Activated CD4-positive, alpha-beta T cell treated with anti-CD3 and anti-CD28 coated beads for 4 hours (primary cell): Measurements from ENCODE around the gene DDX42.

ENCODE experiments used
- DNase-seq, 2 donors: peaks; one replicate each; pipeline ENCODE4 v3.0.0-alpha.2; 2020

The DDX42 gene

GRCh38 chr17:63823659-63824331 is 49.8 kb downstream of the DDX42 start:
- DNase-seq, result no peak

DNA sequence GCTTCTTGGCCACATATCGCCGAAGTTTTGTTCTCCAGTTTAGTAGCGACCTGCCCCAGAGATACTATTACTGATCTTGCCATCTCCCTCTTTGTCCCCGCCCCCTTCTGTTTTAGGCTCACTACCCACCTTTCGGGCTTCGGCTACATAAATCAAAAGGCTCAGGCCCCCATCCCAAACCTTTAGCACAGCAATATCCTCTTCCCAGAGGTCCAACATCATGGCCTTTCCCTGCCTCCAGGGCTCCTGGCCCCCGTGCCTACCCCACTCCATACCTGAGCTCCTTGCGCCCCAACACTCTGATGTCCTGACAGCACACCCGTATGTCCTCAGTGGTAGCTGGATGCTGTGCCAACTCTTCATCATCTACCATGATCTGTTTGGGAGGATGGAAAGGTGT is 50.4 kb downstream of the DDX42 start:
- DNase-seq, result no peak

- no peak for DNase-seq
Measured at GRCh38 chr17:63826468-63827001, 52.6 kb downstream of the DDX42 start.

GRCh38 chr17:63827002-63827800 is 53.2 kb downstream of the DDX42 start, which contains the start of the genes FTSJ3 and PSMC5:
FTSJ3 (minus strand) TSS chr17:63827663; CDS start chr17:63826902, 761 bp downstream.
PSMC5 (plus strand) TSS chr17:63827431; CDS start chr17:63827491, 60 bp downstream.
- DNase-seq, result peak; percentile 92 to 96

GRCh38 chr17:63827801-63828221 is 53.8 kb downstream of the DDX42 start:
- DNase-seq, result no peak

GRCh38 chr17:63828936-63829335 is 55.0 kb downstream of the DDX42 start:
- no peak for DNase-seq

GRCh38 chr17:63830278-63830677 is 56.3 kb downstream of the DDX42 start:
- DNase-seq, result no peak

- no peak for DNase-seq
Measured at GRCh38 chr17:63830904-63831491, 57.0 kb downstream of the DDX42 start.

GRCh38 chr17:63831505-63831904 is 57.5 kb downstream of the DDX42 start:
- DNase-seq, result no peak

GRCh38 chr17:63832014-63832413 is 58.0 kb downstream of the DDX42 start:
- no peak for DNase-seq

- no peak for DNase-seq
Measured at GRCh38 chr17:63832455-63832854, 58.5 kb downstream of the DDX42 start.

GRCh38 chr17:63833026-63833740 is 59.2 kb downstream of the DDX42 start:
- no peak for DNase-seq

DNA sequence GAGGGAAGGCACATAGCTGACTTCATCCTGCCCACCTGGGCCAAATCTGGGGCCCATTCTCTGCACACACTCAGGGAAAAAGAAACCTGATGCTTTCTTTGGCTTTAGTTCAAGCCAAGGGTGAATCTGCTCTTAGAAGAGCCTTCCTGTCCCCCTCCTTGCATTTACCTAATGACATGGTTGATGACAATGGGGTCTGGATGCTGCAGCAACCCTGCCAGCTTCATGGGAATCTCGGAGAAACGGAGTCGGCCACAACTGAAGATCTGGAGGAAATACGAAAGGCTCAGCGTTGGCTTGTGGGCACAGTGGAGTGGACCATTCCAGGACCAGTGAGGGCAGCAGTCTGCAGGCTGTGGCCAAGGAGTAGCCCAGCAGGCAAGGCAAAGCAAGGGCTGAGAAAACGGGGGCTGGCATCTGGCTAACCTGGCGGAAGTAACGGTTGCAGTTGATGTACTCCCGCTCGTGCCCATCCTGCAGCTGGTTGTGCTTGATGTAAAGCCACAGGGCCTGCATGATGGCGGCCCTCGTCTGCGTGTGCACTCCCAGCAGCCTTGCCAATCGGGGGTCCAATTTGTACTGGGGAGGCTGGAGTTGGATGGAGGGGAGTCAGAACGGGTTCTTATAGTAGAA is 59.9 kb downstream of the DDX42 start:
- no peak for DNase-seq

GRCh38 chr17:63834431-63835166 is 60.6 kb downstream of the DDX42 start:
- peak; percentile 61 to 62 for DNase-seq

- no peak for DNase-seq
Measured at GRCh38 chr17:63835167-63835720, 61.3 kb downstream of the DDX42 start.

- DNase-seq, result no peak
Measured at GRCh38 chr17:63836811-63837210, 62.8 kb downstream of the DDX42 start.

DNA sequence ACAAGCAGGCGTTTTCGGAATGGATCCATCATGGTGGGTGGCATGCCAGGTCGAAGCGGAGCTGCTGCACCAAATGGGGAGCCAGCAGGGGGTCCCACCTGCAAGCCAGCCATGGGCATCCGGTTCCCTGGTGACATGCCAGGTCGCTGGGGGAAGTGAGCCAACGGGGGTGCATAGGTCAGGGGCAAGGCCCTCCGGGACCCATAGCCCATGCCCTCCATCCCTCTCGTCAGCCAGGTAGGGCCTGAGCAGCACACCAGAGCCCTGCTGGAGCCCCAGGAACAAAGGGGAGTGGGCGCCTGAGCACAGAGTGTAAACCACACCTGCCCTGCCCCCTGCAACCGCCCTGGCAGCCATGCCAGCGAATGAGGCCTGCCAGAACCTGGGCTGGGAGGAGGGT is 63.5 kb downstream of the DDX42 start:
- DNase-seq, result no peak

DNA sequence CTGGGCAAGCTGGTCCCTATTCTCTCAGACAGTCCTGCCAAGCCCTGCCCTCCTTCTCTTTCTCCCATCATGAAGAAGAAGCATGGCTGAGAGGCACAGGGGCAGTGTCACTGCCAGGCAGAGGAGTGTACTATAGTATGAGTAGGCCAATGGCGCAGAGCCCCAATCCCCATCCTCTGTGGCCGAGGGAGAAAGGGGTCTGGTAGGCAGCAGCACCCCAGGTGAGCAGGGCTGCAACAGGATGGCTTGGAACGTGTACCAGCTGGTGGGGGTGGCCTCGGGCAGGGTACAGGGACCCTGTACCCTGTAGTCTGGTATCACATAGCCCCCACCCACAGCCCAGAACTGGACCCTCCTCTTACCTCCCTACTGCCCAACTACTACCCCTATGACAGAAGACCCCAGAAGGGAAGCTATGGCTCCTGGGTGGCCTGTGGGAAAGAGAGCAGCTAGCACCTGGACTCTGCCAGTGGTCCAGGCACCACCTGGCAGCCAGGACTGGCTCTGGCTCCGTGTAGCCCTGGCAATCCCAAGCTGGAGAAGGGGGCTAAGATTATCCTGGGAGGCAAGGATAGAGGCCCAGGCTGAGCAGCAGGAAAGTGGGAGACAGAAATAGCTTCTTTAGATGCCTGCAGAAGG is 64.1 kb downstream of the DDX42 start:
- DNase-seq, result no peak

DNA sequence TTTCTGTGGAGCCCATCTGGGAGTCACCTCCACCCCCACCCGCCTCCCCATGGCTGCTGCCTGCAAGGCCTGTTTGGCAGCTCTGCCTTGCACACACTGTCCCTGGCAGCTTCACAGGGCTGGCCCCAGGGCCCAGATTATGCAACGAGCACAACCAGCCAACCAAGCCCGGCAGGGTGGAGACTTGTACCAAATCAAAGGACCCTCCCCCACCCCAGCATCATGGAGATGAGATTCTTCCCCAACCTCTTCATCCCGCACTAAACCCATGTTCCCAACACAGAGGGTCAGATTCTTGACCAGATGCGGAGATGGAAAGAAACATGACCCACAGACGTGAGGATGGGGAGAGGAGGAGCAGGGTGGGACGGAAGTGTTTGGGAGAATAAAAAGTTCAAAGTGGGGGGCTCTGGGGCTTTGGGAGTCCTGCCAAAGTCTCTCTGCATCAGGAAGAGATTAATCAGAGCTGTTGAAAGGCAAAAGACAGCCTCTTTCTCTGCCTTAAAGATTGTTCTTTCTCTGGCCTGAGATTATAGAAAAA is 64.7 kb downstream of the DDX42 start:
- DNase-seq, result no peak

- DNase-seq, result no peak
Measured at GRCh38 chr17:63840591-63841349, 66.8 kb downstream of the DDX42 start.
